Measurements from ENCODE around the gene EPSTI1.
"Not testable (repeated sequence)": the region's sequence is repeated elsewhere in the genome, so short reads cannot be mapped to it uniquely, and the experiment has no call there.

The EPSTI1 gene, protein sequence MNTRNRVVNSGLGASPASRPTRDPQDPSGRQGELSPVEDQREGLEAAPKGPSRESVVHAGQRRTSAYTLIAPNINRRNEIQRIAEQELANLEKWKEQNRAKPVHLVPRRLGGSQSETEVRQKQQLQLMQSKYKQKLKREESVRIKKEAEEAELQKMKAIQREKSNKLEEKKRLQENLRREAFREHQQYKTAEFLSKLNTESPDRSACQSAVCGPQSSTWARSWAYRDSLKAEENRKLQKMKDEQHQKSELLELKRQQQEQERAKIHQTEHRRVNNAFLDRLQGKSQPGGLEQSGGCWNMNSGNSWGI

DNA sequence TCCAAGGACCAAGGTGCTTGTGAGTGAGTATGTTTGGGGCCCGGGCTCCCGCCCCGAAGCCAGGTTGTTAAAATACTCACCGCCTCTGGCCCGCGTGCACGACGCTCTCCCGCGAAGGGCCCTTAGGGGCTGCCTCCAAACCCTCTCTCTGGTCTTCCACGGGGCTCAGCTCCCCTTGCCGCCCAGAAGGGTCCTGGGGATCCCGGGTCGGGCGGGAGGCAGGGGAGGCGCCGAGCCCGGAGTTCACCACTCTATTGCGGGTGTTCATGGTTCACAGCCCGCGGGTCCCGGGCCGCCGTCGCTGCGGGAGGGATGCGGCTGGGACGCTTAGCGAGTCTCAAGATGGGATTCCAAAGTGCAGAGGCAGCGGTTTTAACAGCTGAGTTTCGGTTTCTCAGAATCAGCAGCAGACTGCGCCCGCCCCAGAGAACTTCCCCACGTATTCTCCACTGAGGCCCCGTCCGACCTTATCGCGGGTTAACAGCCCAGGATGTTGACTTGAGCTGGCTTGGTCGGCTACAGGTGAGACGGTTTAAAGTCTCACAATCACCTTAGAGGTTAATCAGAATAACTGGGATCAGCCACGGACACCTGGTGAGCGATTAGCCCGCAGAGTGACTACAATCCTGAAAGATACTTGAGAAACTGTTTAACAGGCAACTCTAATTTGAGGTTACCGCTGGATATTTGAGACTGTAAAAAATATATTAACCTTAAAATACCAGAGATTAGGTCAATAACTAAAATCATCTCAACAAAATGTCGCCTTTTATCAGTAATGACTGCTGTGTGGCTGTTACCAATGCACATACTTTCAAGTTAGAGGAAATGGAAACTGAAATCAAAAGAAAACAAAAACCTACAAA lies at the start of gene EPSTI1:
Gene EPSTI1, minus strand, starts transcription at position 344 of the 866 bp plus-strand sequence. Its CDS starts 76 bp downstream, at position 268.
- DNase-seq (ENCODE audit: low read depth in 3 of 3) = peak; percentile 29 to 72 (median 51)

DNA sequence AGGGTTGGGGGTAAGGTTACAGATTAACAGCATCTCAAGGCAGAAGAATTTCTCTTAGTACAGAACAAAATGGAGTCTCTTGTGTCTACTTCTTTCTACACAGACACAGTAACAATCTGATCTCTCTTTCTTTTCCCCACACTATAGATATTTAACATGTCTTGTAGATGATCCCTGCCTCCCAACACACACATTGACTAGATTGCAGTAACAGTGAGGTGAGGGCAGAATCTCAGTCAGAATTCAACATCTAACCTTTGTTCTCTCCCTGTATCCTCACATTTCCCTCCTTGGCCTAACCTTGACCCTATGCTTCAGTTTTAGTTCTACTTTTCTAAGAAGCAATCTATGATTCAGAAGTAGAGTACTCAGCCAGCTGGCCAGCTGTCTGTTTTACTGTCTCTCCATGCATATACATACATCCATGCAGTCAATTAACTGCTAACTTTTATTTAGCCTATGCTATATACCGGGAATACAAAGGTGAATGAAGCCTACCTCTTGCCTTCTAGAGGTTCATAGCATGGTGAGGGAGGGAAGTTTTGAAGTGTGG lies 49.4 kb upstream of the EPSTI1 start:
- no peak for DNase-seq (ENCODE audit: low read depth in 3 of 3)

DNA sequence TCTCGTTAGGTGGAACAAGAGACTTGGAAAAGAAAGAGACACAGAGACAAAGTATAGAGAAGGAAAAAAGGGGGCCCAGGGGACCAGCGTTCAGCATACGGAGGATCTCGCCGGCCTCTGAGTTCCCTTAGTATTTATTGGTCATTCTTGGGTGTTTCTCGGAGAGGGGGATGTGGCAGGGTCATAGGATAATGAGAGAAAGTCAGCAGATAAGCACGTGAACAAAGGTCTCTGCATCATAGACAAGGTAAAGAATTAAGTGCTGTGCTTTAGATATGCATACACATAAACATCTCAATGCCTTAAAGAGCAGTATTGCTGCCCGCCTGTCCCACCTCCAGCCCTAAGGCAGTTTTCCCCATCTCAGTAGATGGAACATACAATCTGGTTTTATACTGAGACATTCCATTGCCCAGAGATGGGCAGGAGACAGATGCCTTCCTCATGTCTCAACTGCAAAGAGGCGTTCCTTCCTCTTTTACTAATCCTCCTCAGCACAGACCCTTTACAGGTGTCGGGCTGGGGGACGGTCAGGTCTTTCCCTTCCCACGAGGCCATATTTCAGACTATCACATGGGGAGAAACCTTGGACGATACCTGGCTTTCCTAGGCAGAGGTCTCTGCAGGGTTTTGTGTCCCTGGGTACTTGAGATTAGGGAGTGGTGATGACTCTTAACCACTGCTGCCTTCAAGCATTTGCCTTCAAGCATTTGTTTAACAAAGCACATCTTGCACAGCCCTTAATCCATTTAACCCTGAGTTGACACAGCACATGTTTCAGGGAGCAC lies 48.7 kb upstream of the EPSTI1 start:
- DNase-seq (ENCODE audit: low read depth in 3 of 3) = not testable (repeated sequence)

DNA sequence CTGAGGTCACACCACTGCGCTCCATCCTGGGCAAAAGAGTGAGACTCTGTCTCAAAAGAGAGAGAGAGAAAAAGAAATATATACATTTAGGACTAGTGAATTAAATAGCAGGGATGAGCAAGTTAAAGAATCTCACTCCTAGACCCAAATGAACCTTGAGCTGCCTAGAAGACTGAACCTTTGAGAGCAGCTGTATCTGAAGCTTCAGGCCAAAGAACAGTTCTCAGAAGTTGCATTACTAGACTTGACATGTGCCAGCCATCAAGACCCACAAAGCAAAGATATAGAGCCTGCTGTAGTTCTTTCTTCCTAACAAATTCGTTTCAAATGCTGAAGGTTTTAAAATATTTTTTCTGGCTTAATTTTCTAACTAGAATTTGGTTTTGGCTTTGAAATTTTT lies 47.9 kb upstream of the EPSTI1 start:
- DNase-seq (ENCODE audit: low read depth in 3 of 3) = no peak

DNA sequence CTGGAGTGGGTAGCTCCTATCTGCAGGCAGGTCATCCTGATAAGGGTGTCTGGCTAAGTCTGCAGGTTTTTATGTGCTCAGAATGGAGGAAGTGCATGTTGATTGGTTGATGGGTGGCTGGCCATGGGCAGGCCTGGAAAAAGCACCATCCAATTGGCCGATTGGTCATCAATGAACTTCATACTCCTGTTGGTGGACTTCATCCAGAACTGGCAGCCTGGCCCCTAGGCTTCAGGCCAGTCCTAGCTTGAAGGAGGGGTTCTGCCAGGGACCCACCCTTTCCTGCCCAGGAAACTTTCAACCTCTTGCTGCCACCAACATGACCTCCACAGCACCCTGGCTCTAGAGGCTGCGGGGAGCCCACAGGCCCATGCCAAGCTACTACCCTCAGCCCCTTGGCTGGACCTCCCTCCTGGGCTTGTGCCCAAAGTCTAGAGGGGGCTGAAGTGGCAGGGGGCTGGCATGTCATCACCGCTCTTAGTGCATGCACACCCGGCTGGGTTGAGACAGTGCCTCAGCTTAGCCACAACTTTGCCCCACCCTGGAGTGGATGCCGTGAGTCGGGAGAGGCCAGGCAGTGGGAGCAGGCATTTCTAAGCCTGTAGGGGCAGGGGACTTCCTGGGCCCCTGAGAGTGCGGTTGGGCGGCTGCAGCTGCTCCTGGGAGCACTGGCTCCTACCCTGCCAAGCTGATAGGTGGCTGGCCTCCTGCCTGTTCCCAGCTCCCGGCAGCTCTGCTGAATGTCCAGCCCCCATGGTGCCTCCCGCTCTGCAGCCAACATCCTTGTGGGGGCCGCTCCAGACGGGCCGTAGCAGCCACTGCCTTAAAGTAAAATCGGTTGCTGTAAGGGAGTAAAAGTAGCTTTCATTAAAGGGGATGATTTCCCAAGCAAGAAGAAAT lies 44.6 kb upstream of the EPSTI1 start:
- DNase-seq (ENCODE audit: low read depth in 3 of 3) = no peak

DNA sequence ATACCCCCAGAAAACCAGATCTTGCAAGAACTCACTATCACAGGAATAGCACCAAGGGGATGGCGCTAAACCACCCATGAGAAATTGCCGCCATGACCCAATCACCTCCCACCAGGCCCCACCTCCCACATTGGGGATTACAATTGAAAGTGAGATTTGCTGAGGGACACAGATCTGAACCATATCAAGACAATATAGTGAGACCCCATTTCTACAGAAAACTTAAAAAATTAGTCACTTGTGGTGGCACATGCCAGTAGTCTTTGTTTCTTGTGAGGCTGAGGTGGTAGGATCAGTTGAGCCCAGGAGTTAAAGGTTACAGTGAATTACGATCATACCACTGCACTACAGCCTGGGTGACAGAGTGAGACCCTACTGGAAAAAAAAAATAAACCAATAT lies 41.0 kb upstream of the EPSTI1 start:
- DNase-seq (ENCODE audit: low read depth in 3 of 3) = no peak

DNA sequence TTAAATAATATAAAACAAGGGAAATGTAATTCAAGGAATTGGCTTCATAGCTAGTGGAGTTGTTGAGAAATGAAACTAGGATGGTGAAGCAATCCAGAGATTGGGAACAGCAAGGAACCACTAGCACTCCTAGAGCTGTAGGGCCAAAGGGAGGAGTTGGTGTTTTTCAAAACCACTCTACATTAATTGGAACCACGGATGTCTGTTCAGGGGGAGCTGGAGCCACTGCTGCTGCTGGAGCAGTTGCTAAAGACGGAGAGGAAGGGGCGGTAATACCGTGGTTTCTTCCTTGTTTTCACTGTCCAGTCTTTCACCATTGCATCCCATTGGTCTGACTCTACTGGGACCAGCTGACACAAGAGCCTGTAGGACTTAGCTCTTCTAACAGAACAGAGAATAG lies 39.8 kb upstream of the EPSTI1 start:
- no peak for DNase-seq (ENCODE audit: low read depth in 3 of 3)

DNA sequence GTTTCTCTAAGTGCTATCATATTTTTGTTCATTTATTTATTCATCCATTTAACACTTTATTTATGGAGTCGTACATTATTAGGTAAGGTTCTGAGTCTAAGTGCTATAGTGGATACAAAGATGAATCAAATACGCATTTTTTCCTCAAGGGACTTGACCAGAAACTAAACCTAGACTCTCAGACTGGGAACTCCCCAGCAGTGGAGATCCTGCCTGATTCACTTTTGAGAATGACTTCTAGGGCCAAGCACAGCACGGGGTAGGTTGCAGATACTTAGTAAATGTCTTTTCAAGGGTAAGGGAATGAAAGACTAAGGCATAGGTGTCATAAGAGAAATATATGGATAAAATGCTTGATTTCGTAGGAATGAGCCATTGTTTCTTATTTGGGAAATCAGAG lies 38.5 kb upstream of the EPSTI1 start:
- DNase-seq (ENCODE audit: low read depth in 3 of 3) = no peak

DNA sequence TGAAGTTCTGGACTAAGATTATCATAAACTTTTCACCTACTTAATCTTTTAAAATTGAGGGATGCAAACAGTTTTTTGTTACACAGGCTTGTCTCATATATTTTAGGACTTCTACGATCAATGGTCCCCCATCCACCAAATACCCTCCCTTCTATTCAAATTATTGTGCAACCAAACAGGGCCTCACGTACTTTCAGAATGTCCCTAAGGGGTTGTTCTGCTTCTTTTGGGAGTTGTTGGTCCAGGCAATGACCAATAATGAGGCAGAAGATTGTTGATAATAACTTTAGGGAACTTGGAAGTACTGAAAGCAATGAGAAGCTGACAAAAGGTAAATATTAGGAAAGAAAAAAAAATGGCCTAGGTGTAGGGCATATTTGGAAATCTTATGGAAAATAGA lies 34.2 kb upstream of the EPSTI1 start:
- DNase-seq (ENCODE audit: low read depth in 3 of 3) = no peak

DNA sequence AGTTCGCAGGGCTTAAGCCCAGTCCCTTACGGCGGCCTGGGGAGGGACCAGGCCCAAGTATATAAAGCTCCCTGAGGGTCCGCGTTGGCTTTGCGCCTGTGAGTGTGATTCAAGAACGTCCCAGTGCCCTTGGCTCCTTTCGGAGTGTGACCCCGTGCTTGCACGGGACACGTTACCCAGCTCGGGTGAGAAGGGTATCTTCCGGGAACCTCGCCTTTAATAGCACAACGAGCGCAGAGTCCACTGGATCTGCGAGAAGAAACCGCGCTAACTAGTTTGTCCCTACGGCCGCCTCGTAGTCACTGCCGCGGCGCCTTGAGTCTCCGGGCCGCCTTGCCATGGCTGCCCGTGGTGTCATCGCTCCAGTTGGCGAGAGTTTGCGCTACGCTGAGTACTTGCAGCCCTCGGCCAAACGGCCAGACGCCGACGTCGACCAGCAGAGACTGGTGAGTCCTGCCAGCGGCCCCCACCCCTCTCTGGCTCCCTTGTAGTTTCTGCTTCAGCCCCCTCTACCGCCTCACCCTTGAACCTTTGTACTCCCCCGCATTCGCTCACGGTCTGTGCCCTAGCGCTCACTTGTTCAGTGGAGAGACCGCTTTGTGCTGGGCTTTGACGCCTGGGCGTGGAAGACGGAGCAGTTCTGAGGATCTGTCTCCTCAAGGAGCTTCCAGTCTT lies 31.4 kb upstream of the EPSTI1 start, which contains the start of gene DNAJC15:
Gene DNAJC15, plus strand, starts transcription at position 298 of the 675 bp plus-strand sequence. Its CDS starts 41 bp downstream, at position 339.
- DNase-seq (ENCODE audit: low read depth in 3 of 3) = peak; percentile 40 to 73 (median 63)

DNA sequence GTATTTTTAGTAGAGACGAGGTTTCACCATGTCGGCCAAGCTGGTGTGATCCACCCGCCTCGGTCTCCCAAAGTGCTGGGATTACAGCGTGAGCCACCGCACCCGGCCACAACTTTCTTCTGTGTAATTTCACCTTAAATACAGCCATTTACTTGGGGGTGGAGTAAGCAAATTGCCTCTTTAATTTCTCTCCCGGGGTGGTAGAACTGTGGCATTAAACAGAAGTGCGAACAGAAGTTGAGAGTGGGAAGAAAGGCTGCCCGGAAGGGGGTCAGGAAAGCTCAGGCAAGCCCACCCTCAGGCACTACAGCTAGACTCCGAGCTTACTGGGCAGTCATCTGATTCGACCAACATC lies 30.9 kb upstream of the EPSTI1 start:
- DNase-seq (ENCODE audit: low read depth in 3 of 3) = no peak

DNA sequence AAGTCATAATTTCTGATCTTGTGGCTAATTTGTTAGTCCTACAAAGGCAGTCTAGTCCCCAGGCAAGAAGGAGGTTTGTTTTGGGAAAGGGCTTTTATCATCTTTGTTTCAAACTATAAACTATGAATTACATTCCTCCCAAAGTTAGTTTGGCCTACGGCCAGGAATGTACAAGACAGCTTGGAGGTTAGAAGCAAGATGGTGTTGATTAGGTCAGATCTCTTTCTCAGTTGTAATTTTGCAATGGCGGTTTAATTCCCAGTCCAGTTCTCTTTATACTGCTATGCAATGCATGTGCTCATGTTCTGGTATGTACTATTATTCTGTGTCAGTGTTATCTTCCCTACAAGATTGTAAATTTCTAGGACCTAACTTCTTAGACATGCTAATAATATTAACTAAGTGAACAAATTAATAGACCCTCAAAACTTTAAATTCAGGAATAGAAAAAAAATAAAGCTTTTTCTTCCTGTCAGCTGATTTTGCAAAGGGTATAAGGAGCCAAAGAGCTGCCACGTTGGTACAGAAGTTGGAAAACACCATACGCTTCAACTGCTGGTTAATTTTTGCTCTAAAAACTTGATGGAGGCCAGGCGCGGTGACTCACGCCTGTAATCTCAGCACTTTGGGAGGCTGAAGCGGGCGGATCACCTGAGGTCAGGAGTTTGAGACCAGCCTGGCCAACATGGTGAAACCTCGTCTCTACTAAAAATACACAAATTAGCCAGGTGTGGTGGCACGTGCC lies 30.1 kb upstream of the EPSTI1 start:
- DNase-seq (ENCODE audit: low read depth in 3 of 3) = no peak

DNA sequence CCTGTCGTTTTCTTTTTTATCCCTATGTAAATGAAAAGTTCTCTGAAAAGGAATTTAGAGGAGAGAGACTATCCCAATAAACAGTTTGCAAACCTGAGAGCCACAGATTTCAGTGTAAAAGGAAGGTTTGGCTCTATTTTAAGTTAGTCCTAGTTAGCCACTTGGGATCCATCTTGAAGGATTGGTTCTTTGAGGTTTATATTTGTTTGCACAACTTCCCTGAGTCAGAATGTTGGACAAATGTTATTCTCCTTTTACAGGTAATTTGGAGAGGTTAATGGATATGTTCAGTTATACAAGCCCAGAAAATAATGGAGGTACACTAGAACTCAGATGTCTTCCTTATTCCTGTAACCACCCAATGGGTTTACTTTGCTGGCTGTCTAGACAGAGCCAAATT lies 28.8 kb upstream of the EPSTI1 start:
- no peak for DNase-seq (ENCODE audit: low read depth in 3 of 3)

DNA sequence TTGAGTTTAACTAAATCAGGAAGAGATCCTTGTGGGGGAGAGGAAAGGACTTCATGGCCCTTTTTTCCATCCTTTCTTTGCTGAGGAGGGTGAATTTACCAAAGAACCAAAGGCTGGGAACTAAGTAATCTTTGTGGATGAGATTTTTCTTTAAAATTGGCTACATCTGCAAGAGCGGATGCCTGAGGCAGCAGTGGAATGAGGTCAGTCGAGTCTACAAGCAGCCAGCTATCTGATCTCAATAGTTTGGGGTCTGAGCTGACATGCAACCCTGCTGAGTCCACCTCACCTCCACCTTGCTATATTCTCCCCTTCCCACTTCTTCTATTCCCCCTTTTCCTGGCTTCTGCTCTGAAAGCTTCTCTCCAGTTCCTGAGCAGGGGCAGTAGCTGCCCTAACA lies 27.8 kb upstream of the EPSTI1 start:
- no peak for DNase-seq (ENCODE audit: low read depth in 3 of 3)

DNA sequence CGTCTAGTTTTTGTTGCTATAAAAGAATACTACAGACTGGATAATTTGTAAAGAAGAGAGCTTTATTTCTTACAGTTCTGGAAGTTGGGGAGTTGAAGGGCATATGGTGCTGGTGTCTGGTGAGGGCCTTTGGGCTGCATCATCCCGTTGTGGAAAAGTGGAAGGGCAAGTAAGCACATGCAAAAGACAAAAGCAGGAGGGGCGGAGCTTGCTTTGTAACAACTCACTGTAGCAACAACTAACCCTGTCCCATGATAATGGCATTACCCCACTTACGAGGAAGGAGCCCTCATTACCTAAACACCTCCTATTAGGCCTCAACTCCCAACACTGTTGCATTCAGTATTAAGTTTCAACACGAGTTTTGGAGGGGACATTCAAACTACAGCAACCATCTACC lies 24.2 kb upstream of the EPSTI1 start:
- no peak for DNase-seq (ENCODE audit: low read depth in 3 of 3)

DNA sequence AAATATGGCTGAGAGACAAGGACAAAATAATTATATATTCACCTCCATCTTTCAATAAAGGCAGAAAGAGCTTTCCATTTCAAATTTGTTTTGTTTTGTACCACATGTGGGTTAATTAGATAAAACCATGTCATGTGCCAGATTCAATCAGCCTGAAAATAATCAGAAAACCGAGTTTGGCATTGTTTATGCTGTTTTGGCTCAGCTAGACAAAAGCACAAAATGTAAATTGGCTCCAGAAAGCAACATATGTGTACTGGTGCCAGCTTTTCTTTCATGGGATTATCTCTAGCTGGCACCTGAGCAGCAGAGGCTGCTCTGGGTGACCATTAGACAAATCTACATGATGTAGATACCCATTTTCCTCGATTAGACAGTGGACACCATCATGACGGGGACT lies 22.1 kb upstream of the EPSTI1 start:
- DNase-seq (ENCODE audit: low read depth in 3 of 3) = no peak

DNA sequence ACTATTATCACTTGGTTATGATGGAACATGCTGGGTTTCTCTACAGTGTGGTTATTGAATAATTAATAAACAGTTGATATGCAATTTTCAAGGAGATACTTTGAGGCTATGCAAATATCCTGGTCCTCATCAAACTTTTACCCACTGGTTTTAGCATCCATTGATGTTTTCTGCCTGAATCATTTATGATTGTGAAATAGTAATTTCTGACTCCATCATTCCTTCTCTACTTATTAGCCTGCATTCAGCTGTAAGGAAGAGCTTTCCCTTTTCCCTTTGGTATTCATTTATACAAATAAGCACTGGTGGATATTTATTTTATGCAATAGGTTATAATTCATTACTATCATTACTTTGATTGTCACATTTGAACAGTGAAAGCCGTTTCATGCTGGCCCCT lies 17.5 kb upstream of the EPSTI1 start:
- DNase-seq (ENCODE audit: low read depth in 3 of 3) = no peak

DNA sequence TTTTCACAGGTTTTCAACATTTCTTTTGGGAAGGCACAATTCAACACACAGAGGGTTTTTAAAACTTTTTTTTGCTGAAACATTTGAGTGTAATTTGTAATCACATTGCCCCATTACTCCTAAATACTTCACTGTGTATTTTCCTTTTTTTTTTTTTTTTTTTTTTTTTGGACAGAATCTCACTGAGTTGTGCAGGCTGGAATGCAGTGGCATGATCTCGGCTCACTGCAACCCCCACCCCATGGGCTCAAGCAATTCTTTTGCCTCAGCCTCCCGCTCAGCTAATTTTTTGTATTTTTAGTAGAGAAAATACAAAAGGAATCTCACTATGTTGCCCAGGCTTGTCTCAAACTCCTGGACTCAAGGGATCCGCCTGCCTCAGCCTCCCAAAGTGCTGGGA lies 16.6 kb upstream of the EPSTI1 start:
- DNase-seq (ENCODE audit: low read depth in 3 of 3) = no peak

DNA sequence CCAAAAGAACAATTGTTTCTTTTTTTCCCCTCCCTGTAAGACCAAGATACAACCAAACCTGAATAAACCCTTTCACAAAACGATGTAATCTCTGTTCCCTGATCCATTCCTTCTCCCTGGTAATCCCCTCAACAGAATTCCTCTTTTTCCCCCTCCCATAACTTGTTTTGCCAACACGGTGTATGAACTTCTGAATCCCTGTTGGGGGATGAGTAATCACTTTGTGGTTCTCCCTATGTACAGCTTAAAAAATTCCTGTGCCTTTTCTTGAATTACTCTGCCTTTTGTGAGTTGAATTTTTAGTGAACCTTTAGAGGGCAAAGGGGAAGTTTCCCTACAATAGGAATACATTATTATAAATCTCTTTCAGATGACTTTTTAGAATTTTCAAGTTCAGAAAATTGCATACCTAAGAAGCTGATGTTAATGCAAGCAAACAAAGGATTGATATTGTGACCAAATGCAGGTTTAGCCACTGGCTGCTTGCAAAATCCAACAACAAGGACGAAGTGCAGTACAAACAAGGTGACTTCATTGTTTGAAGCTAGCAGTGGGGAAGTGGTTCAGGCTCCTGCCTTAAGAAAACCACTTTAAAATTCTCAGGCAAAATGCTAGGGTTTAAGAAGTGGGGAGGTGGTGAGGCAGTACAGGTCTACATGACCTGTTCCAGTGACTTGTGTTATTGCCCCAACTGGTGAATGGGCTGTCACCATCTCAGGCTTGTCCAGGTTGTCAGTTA lies 15.0 kb upstream of the EPSTI1 start:
- no peak for DNase-seq (ENCODE audit: low read depth in 3 of 3)
